HepG2 (cell line): Measurements from ENCODE around the gene CATSPERD. TPM values are rescaled to one million over a fixed set of nuclear protein-coding genes. Genes with fewer than 3 reads are reported as not detected.

Experiments used
- DRAP1 ChIP-seq: IDR thresholded peaks from 2 replicates; pipeline ENCODE4 v1.6.1; 2016; ENCODE audit warnings: missing genetic modification reagents, missing compliant biosample characterization
- HDAC2 ChIP-seq: sonication (generic); formaldehyde crosslinking; IDR thresholded peaks from 2 replicates; pipeline ENCODE4 v1.4.0; 2020; ENCODE audit warnings: missing genetic modification reagents
- IRF2 ChIP-seq: IDR thresholded peaks from 2 replicates; pipeline ENCODE4 v1.6.1; 2018; ENCODE audit warnings: missing genetic modification reagents, missing compliant biosample characterization
- RXRA ChIP-seq: sonication (generic); formaldehyde crosslinking; IDR thresholded peaks from 2 replicates; pipeline ENCODE4 v1.5.1; 2020; ENCODE audit warnings: missing genetic modification reagents
- SCMH1 ChIP-seq: sonication (generic); formaldehyde crosslinking; IDR thresholded peaks from 2 replicates; pipeline ENCODE4 v1.9.0; 2021; ENCODE audit warnings: missing genetic modification reagents, mild to moderate bottlenecking, borderline replicate concordance
- ZBTB40 ChIP-seq, 2 experiments: fragments of 450-650 bp in 1 of 2; sonication (generic) in 1 of 2; formaldehyde crosslinking in 1 of 2; IDR thresholded peaks; 2 replicates each; pipeline versions ENCODE4 v1.6.1 to v1.8.0; 2016 to 2022; ENCODE audit warnings: antibody characterized with exemption in 1 of 2, mild to moderate bottlenecking in 1 of 2, missing genetic modification reagents in 1 of 2
- ZNF230 ChIP-seq: sonication (generic); formaldehyde crosslinking; IDR thresholded peaks from 2 replicates; pipeline ENCODE4 v1.4.0; 2020; ENCODE audit warnings: mild to moderate bottlenecking, missing genetic modification reagents
- ZNF446 ChIP-seq: sonication (generic); formaldehyde crosslinking; IDR thresholded peaks from 2 replicates; pipeline ENCODE4 v1.5.0; 2020; ENCODE audit warnings: mild to moderate bottlenecking, missing genetic modification reagents
- ZNF580 ChIP-seq: IDR thresholded peaks from 2 replicates; pipeline ENCODE4 v1.6.1; 2016; ENCODE audit warnings: low read depth, borderline replicate concordance
- ZNF639 ChIP-seq: conservative IDR thresholded peaks from 2 replicates; pipeline ENCODE4 v1.6.1; 2018; ENCODE audit warnings: missing genetic modification reagents
- ZNF670 ChIP-seq: sonication (generic); formaldehyde crosslinking; IDR thresholded peaks from 2 replicates; pipeline ENCODE4 v1.8.0; 2022; ENCODE audit warnings: mild to moderate bottlenecking, missing genetic modification reagents, borderline replicate concordance
- ZNF747 ChIP-seq: sonication (generic); formaldehyde crosslinking; IDR thresholded peaks from 2 replicates; pipeline ENCODE4 v1.8.1; 2023; ENCODE audit warnings: missing genetic modification reagents, mild to moderate bottlenecking, borderline replicate concordance
- polyA plus RNA-seq, 8 experiments: library from polyadenylated mRNA; depleted of rRNA in 3 of 8; stranded (reverse) in 7 of 8; unstranded in 1 of 8; fragments of >200 nt; fragmentation: Illumina TruSeq in 4 of 8; extraction: Trizol in 4 of 8; gene quantifications; 2 replicates each; pipeline versions ENCODE4 v1.2.1 to v1.2.3, GENCODE V29; 2011 to 2016; ENCODE audit warnings: low read depth in 4 of 8, missing spikeins in 1 of 8, mixed read lengths in 1 of 8; ENCODE audit not compliant: insufficient read depth in 1 of 8
- total RNA-seq, 5 experiments: library from RNA; depleted of rRNA; stranded (reverse); fragments of >200 nt; fragmentation: Illumina TruSeq; extraction: Trizol; gene quantifications; 2 replicates each; pipeline ENCODE4 v1.2.3, GENCODE V29; 2016; ENCODE audit warnings: low read depth in 1 of 5
- TF ChIP-seq, protein P1 (sequence below), 2 experiments: sonication (generic) in 1 of 2; formaldehyde crosslinking in 1 of 2; IDR thresholded peaks; 2 replicates each; pipeline versions ENCODE4 v1.4.0 to v1.6.1; 2018 to 2020; ENCODE audit warnings: missing genetic modification reagents in 2 of 2, borderline replicate concordance in 1 of 2, low read depth in 1 of 2, mild to moderate bottlenecking in 1 of 2, missing biosample characterization in 1 of 2

Gene CATSPERD
- total and polyA plus RNA-seq, 2 of the 13 experiments (the other 11 are each of a cell fraction or from before 2014, with no cell fraction given) = 0.04 TPM; not detected in 1

GRCh38 chr19:5719961-5720790, at the start of gene CATSPERD, which contains the start of gene LONP1 (continued):
- peak; percentile 95 for TF ChIP-seq ZNF580 (CRISPR knock-in tag)
- TF ChIP-seq IRF2 = peak; percentile 94
- TF ChIP-seq ZNF670 (CRISPR knock-in tag) = peak; percentile 97; the same call in 1 of the 2 replicates
- peak; percentile 80 for TF ChIP-seq RXRA (CRISPR knock-in tag)
- TF ChIP-seq HDAC2 (CRISPR knock-in tag) = peak; percentile 83
- TF ChIP-seq ZNF446 = no peak
- peak; percentile 57 for TF ChIP-seq ZBTB40 (IDR thresholded peaks at IDR 0.05)
- TF ChIP-seq ZBTB40 (CRISPR knock-in tag; IDR thresholded peaks at IDR 0.05) = peak; percentile 74; the same call in 1 of the 2 replicates
- TF ChIP-seq, protein P1, sequence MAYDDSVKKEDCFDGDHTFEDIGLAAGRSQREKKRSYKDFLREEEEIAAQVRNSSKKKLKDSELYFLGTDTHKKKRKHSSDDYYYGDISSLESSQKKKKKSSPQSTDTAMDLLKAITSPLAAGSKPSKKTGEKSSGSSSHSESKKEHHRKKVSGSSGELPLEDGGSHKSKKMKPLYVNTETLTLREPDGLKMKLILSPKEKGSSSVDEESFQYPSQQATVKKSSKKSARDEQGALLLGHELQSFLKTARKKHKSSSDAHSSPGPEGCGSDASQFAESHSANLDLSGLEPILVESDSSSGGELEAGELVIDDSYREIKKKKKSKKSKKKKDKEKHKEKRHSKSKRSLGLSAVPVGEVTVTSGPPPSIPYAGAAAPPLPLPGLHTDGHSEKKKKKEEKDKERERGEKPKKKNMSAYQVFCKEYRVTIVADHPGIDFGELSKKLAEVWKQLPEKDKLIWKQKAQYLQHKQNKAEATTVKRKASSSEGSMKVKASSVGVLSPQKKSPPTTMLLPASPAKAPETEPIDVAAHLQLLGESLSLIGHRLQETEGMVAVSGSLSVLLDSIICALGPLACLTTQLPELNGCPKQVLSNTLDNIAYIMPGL (CRISPR knock-in tag; IDR thresholded peaks at IDR 0.05; ENCODE audit: borderline replicate concordance in 1 of 2, low read depth in 1 of 2) = peak; percentile 88
- TF ChIP-seq DRAP1 = peak; percentile 89
- 0 out of 2 replicates have a peak, but pooled peaks have one; percentile 22 for TF ChIP-seq ZNF230 (CRISPR knock-in tag)
- peak; percentile 95 for TF ChIP-seq ZNF639 (CRISPR knock-in tag)
- TF ChIP-seq SCMH1 = no peak
- TF ChIP-seq ZNF747 (CRISPR knock-in tag) = peak; percentile 89; the same call in 1 of the 2 replicates
